22Rv1 (cell line): ENCODE results near the gene ANKRD33B.

Experiments
- ZFX ChIP-seq: fragments of 450-650 bp; IDR thresholded peaks from 2 replicates; pipeline ENCODE4 v1.6.1; 2017; ENCODE audit warnings: antibody characterized with exemption, borderline replicate concordance
- TF ChIP-seq, protein P1 (sequence below): fragments of 450-650 bp; IDR thresholded peaks from 2 replicates; pipeline ENCODE4 v1.5.1; 2017; ENCODE audit warnings: mild to moderate bottlenecking

DNA sequence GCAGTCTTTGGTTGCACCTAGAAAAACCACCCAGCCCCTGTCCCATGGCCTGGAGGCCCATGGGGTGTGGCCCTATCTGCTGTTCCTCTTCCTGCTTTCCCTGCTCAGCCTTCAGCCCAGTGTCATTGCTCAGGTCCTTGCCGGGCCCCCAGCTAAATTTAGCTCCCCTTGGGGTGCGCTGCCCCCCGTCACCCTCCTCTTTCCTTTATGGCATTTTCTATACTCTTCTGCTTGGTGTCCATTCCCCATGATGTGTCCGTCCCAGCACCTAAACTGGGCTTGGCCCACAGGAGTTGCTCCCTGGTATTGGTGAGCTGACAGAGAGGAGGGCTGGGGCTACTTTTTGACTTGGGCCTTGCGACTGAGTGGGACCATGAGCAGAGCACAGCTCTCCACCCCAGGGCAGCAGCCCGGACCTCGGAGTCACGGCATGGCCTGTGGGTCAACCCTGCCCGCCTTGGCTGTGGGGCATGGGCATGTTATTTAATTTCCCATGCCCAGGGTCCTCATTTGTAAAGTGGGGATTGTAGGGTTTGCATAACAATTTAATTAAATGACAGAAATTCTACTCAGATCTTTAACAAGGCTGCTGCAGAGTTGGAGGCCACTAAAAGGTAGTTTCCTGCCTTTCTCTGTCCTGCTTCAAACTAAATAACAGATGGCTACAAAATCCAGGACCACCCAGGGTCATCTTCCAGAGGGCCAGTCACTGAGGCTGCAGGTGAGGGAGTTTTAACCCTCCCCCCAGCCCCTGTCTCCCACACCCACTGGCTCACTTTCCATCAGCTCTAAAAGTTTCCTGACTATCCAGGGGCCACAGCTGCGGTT, 99.0 kb downstream of the ANKRD33B start:
- TF ChIP-seq, protein P1, sequence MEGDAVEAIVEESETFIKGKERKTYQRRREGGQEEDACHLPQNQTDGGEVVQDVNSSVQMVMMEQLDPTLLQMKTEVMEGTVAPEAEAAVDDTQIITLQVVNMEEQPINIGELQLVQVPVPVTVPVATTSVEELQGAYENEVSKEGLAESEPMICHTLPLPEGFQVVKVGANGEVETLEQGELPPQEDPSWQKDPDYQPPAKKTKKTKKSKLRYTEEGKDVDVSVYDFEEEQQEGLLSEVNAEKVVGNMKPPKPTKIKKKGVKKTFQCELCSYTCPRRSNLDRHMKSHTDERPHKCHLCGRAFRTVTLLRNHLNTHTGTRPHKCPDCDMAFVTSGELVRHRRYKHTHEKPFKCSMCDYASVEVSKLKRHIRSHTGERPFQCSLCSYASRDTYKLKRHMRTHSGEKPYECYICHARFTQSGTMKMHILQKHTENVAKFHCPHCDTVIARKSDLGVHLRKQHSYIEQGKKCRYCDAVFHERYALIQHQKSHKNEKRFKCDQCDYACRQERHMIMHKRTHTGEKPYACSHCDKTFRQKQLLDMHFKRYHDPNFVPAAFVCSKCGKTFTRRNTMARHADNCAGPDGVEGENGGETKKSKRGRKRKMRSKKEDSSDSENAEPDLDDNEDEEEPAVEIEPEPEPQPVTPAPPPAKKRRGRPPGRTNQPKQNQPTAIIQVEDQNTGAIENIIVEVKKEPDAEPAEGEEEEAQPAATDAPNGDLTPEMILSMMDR, result no peak
- no peak for TF ChIP-seq ZFX
